ENCODE data around the gene KHSRP. TPM values are rescaled to one million over a fixed set of nuclear protein-coding genes. Genes with fewer than 3 reads are reported as not detected.

Gene KHSRP
- total RNA-seq, 1 donor from 2014 or later = 186 TPM

GRCh38 chr19:6453951-6454565 lies 29.4 kb upstream of the KHSRP start:
- intact Hi-C loops (cut with DNase I) = no loop called here
- TF ChIP-seq, protein P1, sequence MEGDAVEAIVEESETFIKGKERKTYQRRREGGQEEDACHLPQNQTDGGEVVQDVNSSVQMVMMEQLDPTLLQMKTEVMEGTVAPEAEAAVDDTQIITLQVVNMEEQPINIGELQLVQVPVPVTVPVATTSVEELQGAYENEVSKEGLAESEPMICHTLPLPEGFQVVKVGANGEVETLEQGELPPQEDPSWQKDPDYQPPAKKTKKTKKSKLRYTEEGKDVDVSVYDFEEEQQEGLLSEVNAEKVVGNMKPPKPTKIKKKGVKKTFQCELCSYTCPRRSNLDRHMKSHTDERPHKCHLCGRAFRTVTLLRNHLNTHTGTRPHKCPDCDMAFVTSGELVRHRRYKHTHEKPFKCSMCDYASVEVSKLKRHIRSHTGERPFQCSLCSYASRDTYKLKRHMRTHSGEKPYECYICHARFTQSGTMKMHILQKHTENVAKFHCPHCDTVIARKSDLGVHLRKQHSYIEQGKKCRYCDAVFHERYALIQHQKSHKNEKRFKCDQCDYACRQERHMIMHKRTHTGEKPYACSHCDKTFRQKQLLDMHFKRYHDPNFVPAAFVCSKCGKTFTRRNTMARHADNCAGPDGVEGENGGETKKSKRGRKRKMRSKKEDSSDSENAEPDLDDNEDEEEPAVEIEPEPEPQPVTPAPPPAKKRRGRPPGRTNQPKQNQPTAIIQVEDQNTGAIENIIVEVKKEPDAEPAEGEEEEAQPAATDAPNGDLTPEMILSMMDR (IDR thresholded peaks at IDR 0.05) = no peak
- Histone ChIP-seq H3K36me3 (no peaks in the 10 kb centered on the region), H3K4me1 (peaks cover 8% of the 10 kb centered on the region), H3K9me3 (peaks cover 4% of the 10 kb centered on the region), H3K27ac (no peak overlapping the region), H3K4me3 (no peak overlapping the region), H3K27me3 (no peaks in the 10 kb centered on the region)
- ATAC-seq = no peak
- no peak for DNase-seq

DNA sequence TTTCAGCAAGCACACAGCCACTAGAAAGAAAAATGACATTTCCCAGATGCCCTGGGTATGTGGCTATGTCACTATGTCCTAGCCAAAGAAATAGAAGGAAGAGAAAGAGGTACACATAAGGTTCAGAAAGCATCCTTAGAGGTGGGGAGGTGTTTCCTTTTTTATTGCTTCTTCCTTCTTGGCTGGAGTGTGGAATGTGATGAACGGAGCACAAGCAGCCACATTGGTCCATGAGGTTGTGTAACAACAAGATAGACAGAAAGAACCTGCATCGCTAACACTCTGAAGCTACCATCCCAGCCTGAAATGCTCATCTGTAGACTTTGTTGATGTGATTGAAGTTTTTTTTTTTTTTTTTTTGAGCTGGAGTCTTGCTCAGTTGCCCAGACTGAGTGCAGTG lies 28.3 kb upstream of the KHSRP start:
- Histone ChIP-seq H3K36me3 (no peaks in the 10 kb centered on the region), H3K4me1 (no peaks in the 10 kb centered on the region), H3K9me3 (peaks cover 4% of the 10 kb centered on the region), H3K27ac (no peak overlapping the region), H3K4me3 (no peak overlapping the region), H3K27me3 (no peaks in the 10 kb centered on the region)
- DNase-seq = no peak
- TF ChIP-seq, protein P1 (IDR thresholded peaks at IDR 0.05) = no peak
- ATAC-seq = no peak
- intact Hi-C loops (cut with DNase I) = no loop called here

DNA sequence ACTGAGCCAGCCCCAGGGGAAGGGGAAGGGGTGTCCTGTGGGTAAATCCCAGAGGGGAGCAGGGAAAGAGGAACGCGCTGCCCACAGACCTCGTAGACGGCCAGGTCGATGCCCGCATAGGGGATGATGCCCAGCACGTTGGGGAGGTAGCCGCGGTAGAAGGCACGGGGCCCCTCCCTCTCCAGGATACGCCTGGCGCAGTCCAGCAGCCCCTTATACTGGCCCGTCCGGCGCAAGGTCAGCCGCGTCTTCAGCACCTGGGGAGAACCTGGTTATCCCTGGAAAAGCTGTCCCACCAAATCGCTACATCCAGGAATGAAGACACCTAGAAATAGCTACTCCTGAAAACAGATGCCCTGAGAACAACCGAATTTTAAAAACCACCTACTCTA lies 27.6 kb upstream of the KHSRP start:
- no peak for ATAC-seq
- no peak overlapping the region for H3K4me3 ChIP-seq
- no peaks in the 10 kb centered on the region for H3K4me1 ChIP-seq
- DNase-seq = no peak
- peaks cover 4% of the 10 kb centered on the region for H3K9me3 ChIP-seq
- TF ChIP-seq, protein P1 (IDR thresholded peaks at IDR 0.05) = no peak
- intact Hi-C loops (cut with DNase I) = no loop called here
- H3K36me3 ChIP-seq = no peaks in the 10 kb centered on the region
- H3K27ac ChIP-seq = no peak overlapping the region
- no peaks in the 10 kb centered on the region for H3K27me3 ChIP-seq

DNA sequence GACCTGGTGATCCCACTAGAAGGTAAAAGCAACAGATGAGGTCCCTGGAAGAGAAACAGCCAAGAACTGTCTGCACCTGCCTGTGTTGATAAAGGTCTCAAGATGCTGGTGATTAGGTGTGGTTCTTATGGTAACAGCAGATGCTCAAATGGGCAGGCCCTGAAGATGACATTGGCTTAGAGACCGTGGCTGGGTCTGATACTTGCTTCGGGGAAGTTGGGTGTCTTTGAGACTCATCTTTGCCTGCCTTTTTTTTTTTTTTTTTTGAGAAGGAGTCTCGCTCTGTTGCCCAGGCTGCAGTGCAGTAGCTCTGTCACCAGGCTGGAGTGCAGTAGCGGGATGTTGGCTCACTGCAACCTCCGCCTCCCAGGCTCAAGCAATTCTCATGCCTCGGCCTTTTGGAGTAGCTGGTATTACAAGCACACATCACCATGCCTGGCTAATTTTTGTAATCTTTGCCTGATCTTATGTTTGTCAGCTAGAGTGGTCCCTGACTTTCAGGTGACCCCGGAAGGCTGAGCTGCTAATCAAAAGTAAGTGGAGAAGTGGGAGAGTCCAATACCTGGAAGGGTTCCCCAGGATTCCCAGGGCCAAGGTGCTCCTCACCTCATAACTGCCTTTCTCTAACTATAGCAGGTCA lies 27.1 kb upstream of the KHSRP start:
- Histone ChIP-seq H3K27ac (no peak overlapping the region), H3K27me3 (no peaks in the 10 kb centered on the region), H3K4me1 (no peaks in the 10 kb centered on the region), H3K36me3 (no peaks in the 10 kb centered on the region), H3K9me3 (peaks cover 4% of the 10 kb centered on the region), H3K4me3 (no peak overlapping the region)
- DNase-seq = no peak
- TF ChIP-seq, protein P1 (IDR thresholded peaks at IDR 0.05) = no peak
- intact Hi-C loops (cut with DNase I) = no loop called here
- no peak for ATAC-seq

- Histone ChIP-seq H3K9me3 (peaks cover 4% of the 10 kb centered on the region), H3K27ac (no peak overlapping the region), H3K4me3 (no peak overlapping the region), H3K27me3 (no peaks in the 10 kb centered on the region), H3K4me1 (no peaks in the 10 kb centered on the region), H3K36me3 (no peaks in the 10 kb centered on the region)
- DNase-seq = no peak
- TF ChIP-seq, protein P1 (IDR thresholded peaks at IDR 0.05) = no peak
- intact Hi-C loops (cut with DNase I) = no loop called here
- ATAC-seq = no peak
Measured at GRCh38 chr19:6450166-6450565, 25.6 kb upstream of the KHSRP start.

All from upper lobe of right lung (tissue), 1 donor.